GM19043 (cell line): ENCODE measurements around the gene DCUN1D2.
"Not testable (repeated sequence)": the region's sequence is repeated elsewhere in the genome, so short reads cannot be mapped to it uniquely, and the experiment has no call there.

ENCODE experiments used
- ATAC-seq: cut with Tn5 transposase; IDR thresholded peaks from one replicate; pipeline ENCODE4 v1.9.1; 2021; ENCODE audit warnings: low read depth; ENCODE audit not compliant: unreplicated experiment

Gene DCUN1D2

GRCh38 chr13:113490496-113491417 lies at the start of gene DCUN1D2:
TSS of gene DCUN1D2 (minus strand) at chr13:113490711. CDS start at chr13:113490669, 42 bp downstream.
- peak; percentile 78 for ATAC-seq

GRCh38 chr13:113539822-113540221 lies 49.3 kb upstream of the DCUN1D2 start:
- ATAC-seq, result no peak

- no peak for ATAC-seq
Measured at GRCh38 chr13:113539176-113539575, 48.7 kb upstream of the DCUN1D2 start.

- ATAC-seq, result no peak
Measured at GRCh38 chr13:113538689-113539058, 48.2 kb upstream of the DCUN1D2 start.

- ATAC-seq, result no peak
Measured at GRCh38 chr13:113537909-113538688, 47.6 kb upstream of the DCUN1D2 start.

GRCh38 chr13:113537205-113537604 lies 46.7 kb upstream of the DCUN1D2 start:
- ATAC-seq, result no peak

- ATAC-seq, result no peak
Measured at GRCh38 chr13:113536461-113537110, 46.1 kb upstream of the DCUN1D2 start.

- ATAC-seq, result no peak
Measured at GRCh38 chr13:113535381-113535781, 44.9 kb upstream of the DCUN1D2 start.

- ATAC-seq, result no peak
Measured at GRCh38 chr13:113534236-113534860, 43.8 kb upstream of the DCUN1D2 start.

- no peak for ATAC-seq
Measured at GRCh38 chr13:113533161-113533840, 42.8 kb upstream of the DCUN1D2 start.

GRCh38 chr13:113532156-113532806 lies 41.8 kb upstream of the DCUN1D2 start:
- ATAC-seq, result no peak

GRCh38 chr13:113531041-113531873 lies 40.7 kb upstream of the DCUN1D2 start:
- ATAC-seq, result no peak

GRCh38 chr13:113528813-113529180 lies 38.3 kb upstream of the DCUN1D2 start:
- no peak for ATAC-seq

- no peak for ATAC-seq
Measured at GRCh38 chr13:113528101-113528812, 37.7 kb upstream of the DCUN1D2 start.

GRCh38 chr13:113527272-113527958 lies 36.9 kb upstream of the DCUN1D2 start:
- no peak for ATAC-seq

- no peak for ATAC-seq
Measured at GRCh38 chr13:113526466-113527220, 36.1 kb upstream of the DCUN1D2 start.

- ATAC-seq, result not testable (repeated sequence)
Measured at GRCh38 chr13:113522438-113522837, 31.9 kb upstream of the DCUN1D2 start.
